ENCODE results near the gene FGF19.

The FGF19 gene

GRCh38 chr11:69670158-69670845 is 33.5 kb downstream of the FGF19 start:
- DNase-seq (ENCODE audit: low spot score), result peak; percentile 91

GRCh38 chr11:69669486-69669885 is 34.3 kb downstream of the FGF19 start:
- DNase-seq (ENCODE audit: low spot score), result no peak

GRCh38 chr11:69667619-69668604 is 35.9 kb downstream of the FGF19 start:
- no peak for DNase-seq (ENCODE audit: low spot score)

- DNase-seq (ENCODE audit: low spot score), result no peak
Measured at GRCh38 chr11:69666752-69667536, 36.9 kb downstream of the FGF19 start.

- no peak for DNase-seq (ENCODE audit: low spot score)
Measured at GRCh38 chr11:69666261-69666660, 37.6 kb downstream of the FGF19 start.

GRCh38 chr11:69665669-69666068 is 38.2 kb downstream of the FGF19 start:
- no peak for DNase-seq (ENCODE audit: low spot score)

- DNase-seq (ENCODE audit: low spot score), result peak; percentile 37
Measured at GRCh38 chr11:69664901-69665300, 38.9 kb downstream of the FGF19 start.

GRCh38 chr11:69664103-69664775 is 39.6 kb downstream of the FGF19 start:
- peak; percentile 38 for DNase-seq (ENCODE audit: low spot score)

- no peak for DNase-seq (ENCODE audit: low spot score)
Measured at GRCh38 chr11:69663326-69663725, 40.5 kb downstream of the FGF19 start.

GRCh38 chr11:69662806-69663205 is 41.0 kb downstream of the FGF19 start:
- DNase-seq (ENCODE audit: low spot score), result peak; percentile 46

GRCh38 chr11:69662021-69662698 is 41.7 kb downstream of the FGF19 start:
- DNase-seq (ENCODE audit: low spot score), result no peak

GRCh38 chr11:69661413-69661715 is 42.5 kb downstream of the FGF19 start:
- no peak for DNase-seq (ENCODE audit: low spot score)

- no peak for DNase-seq (ENCODE audit: low spot score)
Measured at GRCh38 chr11:69660001-69660500, 43.8 kb downstream of the FGF19 start.

- no peak for DNase-seq (ENCODE audit: low spot score)
Measured at GRCh38 chr11:69659591-69659990, 44.2 kb downstream of the FGF19 start.

- no peak for DNase-seq (ENCODE audit: low spot score)
Measured at GRCh38 chr11:69658626-69659450, 45.0 kb downstream of the FGF19 start.

- no peak for DNase-seq (ENCODE audit: low spot score)
Measured at GRCh38 chr11:69657911-69658625, 45.8 kb downstream of the FGF19 start.

GRCh38 chr11:69657456-69657910 is 46.3 kb downstream of the FGF19 start:
- no peak for DNase-seq (ENCODE audit: low spot score)

GRCh38 chr11:69656536-69657455 is 47.0 kb downstream of the FGF19 start:
- DNase-seq (ENCODE audit: low spot score), result peak; percentile 42
